ENCODE measurements around the gene TRIM26.
"Not testable (repeated sequence)": the region's sequence is repeated elsewhere in the genome, so short reads cannot be mapped to it uniquely, and the experiment has no call there.

The TRIM26 gene

GRCh38 chr6:30212865-30213666, at the start of gene TRIM26:
Gene TRIM26 (minus strand): TSS chr6:30213406. CDS start chr6:30199103, 14,303 bp downstream.
- DNase-seq (ENCODE audit: low read depth): peak; percentile 83

GRCh38 chr6:30260036-30260504, 46.9 kb upstream of the TRIM26 start:
- no peak for DNase-seq (ENCODE audit: low read depth)

- DNase-seq (ENCODE audit: low read depth): peak; percentile 41
Observed at GRCh38 chr6:30259140-30260035, 46.2 kb upstream of the TRIM26 start.

GRCh38 chr6:30258204-30258603, 45.0 kb upstream of the TRIM26 start:
- DNase-seq (ENCODE audit: low read depth): no peak

- DNase-seq (ENCODE audit: low read depth): not testable (repeated sequence)
Observed at GRCh38 chr6:30252417-30252816, 39.2 kb upstream of the TRIM26 start.

GRCh38 chr6:30244560-30244959, 31.4 kb upstream of the TRIM26 start:
- no peak for DNase-seq (ENCODE audit: low read depth)

- DNase-seq (ENCODE audit: low read depth): no peak
Observed at GRCh38 chr6:30238178-30238795, 25.1 kb upstream of the TRIM26 start.

GRCh38 chr6:30234356-30234755, 21.1 kb upstream of the TRIM26 start:
- DNase-seq (ENCODE audit: low read depth): no peak

- DNase-seq (ENCODE audit: low read depth): no peak
Observed at GRCh38 chr6:30231067-30231466, 17.9 kb upstream of the TRIM26 start.

GRCh38 chr6:30227763-30228487, 14.7 kb upstream of the TRIM26 start:
- DNase-seq (ENCODE audit: low read depth): no peak

- DNase-seq (ENCODE audit: low read depth): no peak
Observed at GRCh38 chr6:30227242-30227722, 14.1 kb upstream of the TRIM26 start.

GRCh38 chr6:30223339-30223738, 10.1 kb upstream of the TRIM26 start:
- no peak for DNase-seq (ENCODE audit: low read depth)

- DNase-seq (ENCODE audit: low read depth): not testable (repeated sequence)
Observed at GRCh38 chr6:30221956-30222355, 8.8 kb upstream of the TRIM26 start.

- not testable (repeated sequence) for DNase-seq (ENCODE audit: low read depth)
Observed at GRCh38 chr6:30221395-30221794, 8.2 kb upstream of the TRIM26 start.

GRCh38 chr6:30219244-30219643, 6.0 kb upstream of the TRIM26 start:
- DNase-seq (ENCODE audit: low read depth): no peak

- no peak for DNase-seq (ENCODE audit: low read depth)
Observed at GRCh38 chr6:30216096-30216495, 2.9 kb upstream of the TRIM26 start.

- no peak for DNase-seq (ENCODE audit: low read depth)
Observed at GRCh38 chr6:30214657-30214982, 1.4 kb upstream of the TRIM26 start.

GRCh38 chr6:30213957-30214656, 901 bp upstream of the TRIM26 start:
- DNase-seq (ENCODE audit: low read depth): no peak

GRCh38 chr6:30213667-30213956, 406 bp upstream of the TRIM26 start:
- no peak for DNase-seq (ENCODE audit: low read depth)

- no peak for DNase-seq (ENCODE audit: low read depth)
Observed at GRCh38 chr6:30211899-30212298, 1.3 kb downstream of the TRIM26 start.

- no peak for DNase-seq (ENCODE audit: low read depth)
Observed at GRCh38 chr6:30211306-30211705, 1.9 kb downstream of the TRIM26 start.

All from non-pigmented ciliary epithelial cell (primary cell).